Measurements from ENCODE around the gene ANKRD33. TPM values are rescaled to one million over a fixed set of nuclear protein-coding genes. Genes with fewer than 3 reads are reported as not detected.
"Not testable (repeated sequence)": the region's sequence is repeated elsewhere in the genome, so short reads cannot be mapped to it uniquely, and the experiment has no call there.

Gene ANKRD33
- total RNA-seq, 8 experiments from 2014 or later, result 0.05 to 1.00 (median 0.35) TPM; not detected in 2

GRCh38 chr12:51872689-51872981 is 15.3 kb upstream of the ANKRD33 start:
- peaks cover 57 to 60% of the 10 kb centered on the region in 2 donors for H3K4me1 ChIP-seq (replicated peaks in 1 of 2)
- WGBS, 10 experiments, result 84 to 100% (median 96%) methylated on average over 1 to 3 of the region's 3 CpGs
- in situ Hi-C loops (cut with MboI; ENCODE audit: low pct_unique_long_range_greater_than_20kb in 2 of 9, low sequenced_read_pairs in 9 of 9, unreplicated experiment in 9 of 9), result no loop called here
- H3K4me3 ChIP-seq, result no peak overlapping the region
- no peak for ATAC-seq (replicated peaks in 6 of 8)
- H3K27ac ChIP-seq, result peak overlapping the region in 1 of 2 donors; percentile 73

- WGBS, 10 experiments, result 52 to 100% (median 81%) methylated on average over 1 to 4 of the region's 8 CpGs; no CpG with 5 or more reads in 2 of the 10 experiments
- peaks cover 54 to 55% of the 10 kb centered on the region in 2 donors for H3K4me1 ChIP-seq (replicated peaks in 1 of 2)
- in situ Hi-C loops (cut with MboI; ENCODE audit: low pct_unique_long_range_greater_than_20kb in 2 of 9, low sequenced_read_pairs in 9 of 9, unreplicated experiment in 9 of 9), result no loop called here
- H3K27ac ChIP-seq, result no peak overlapping the region
- H3K4me3 ChIP-seq, result no peak overlapping the region
- ATAC-seq (replicated peaks in 6 of 8), result no peak
Observed at GRCh38 chr12:51873251-51873994, 14.5 kb upstream of the ANKRD33 start.

- no peak overlapping the region for H3K27ac ChIP-seq
- H3K4me1 ChIP-seq (replicated peaks in 1 of 2), result peaks cover 48 to 49% of the 10 kb centered on the region in 2 donors
- no peak for ATAC-seq (replicated peaks in 6 of 8)
- WGBS, 10 experiments, result 8 to 80% (median 64%) methylated on average over 1 to 5 of the region's 8 CpGs; no CpG with 5 or more reads in 2 of the 10 experiments
- no peak overlapping the region for H3K4me3 ChIP-seq
- in situ Hi-C loops (cut with MboI; ENCODE audit: low pct_unique_long_range_greater_than_20kb in 2 of 9, low sequenced_read_pairs in 9 of 9, unreplicated experiment in 9 of 9), result no loop called here
Observed at GRCh38 chr12:51874000-51874399, 13.9 kb upstream of the ANKRD33 start.

- Histone ChIP-seq H3K4me3 (no peak overlapping the region), H3K27ac (no peak overlapping the region), H3K4me1 (replicated peaks in 1 of 2) (peaks cover 43 to 46% of the 10 kb centered on the region in 2 donors)
- ATAC-seq (replicated peaks in 6 of 8), result no peak
- in situ Hi-C loops (cut with MboI; ENCODE audit: low pct_unique_long_range_greater_than_20kb in 2 of 9, low sequenced_read_pairs in 9 of 9, unreplicated experiment in 9 of 9), result no loop called here
- 40 to 84% (median 73%) methylated on average over 1 to 4 of the region's 4 CpGs; no CpG with 5 or more reads in 6 of the 10 experiments for WGBS, 10 experiments
Observed at GRCh38 chr12:51874486-51874885, 13.4 kb upstream of the ANKRD33 start.

- H3K4me1 ChIP-seq (replicated peaks in 1 of 2), result peaks cover 4% of the 10 kb centered on the region in 2 donors
- no peak overlapping the region for H3K4me3 ChIP-seq
- in situ Hi-C loops (cut with MboI; ENCODE audit: low pct_unique_long_range_greater_than_20kb in 2 of 9, low sequenced_read_pairs in 9 of 9, unreplicated experiment in 9 of 9), result loop anchor here in 2 of 9 experiments (25.0 kb wide), 3 partner anchors 108 to 467 kb away; partner anchors contain the start of gene SLC4A8 (in 1 of the 2)
- WGBS, 10 experiments, result 67 to 100% (median 91%) methylated on average over 1 to 3 of the region's 3 CpGs
- no peak for ATAC-seq (replicated peaks in 6 of 8)
- no peak overlapping the region for H3K27ac ChIP-seq
Observed at GRCh38 chr12:51879102-51879501, 8.8 kb upstream of the ANKRD33 start.

GRCh38 chr12:51883295-51883694 is 4.6 kb upstream of the ANKRD33 start:
- Histone ChIP-seq H3K27ac (no peak overlapping the region), H3K4me1 (replicated peaks in 1 of 2) (peaks cover 5 to 11% of the 10 kb centered on the region in 2 donors), H3K4me3 (no peak overlapping the region)
- no peak for ATAC-seq (replicated peaks in 6 of 8)
- WGBS, 10 experiments, result 29 to 100% (median 71%) methylated on average over 1 of the region's 1 CpG; no CpG with 5 or more reads in 2 of the 10 experiments
- in situ Hi-C loops (cut with MboI; ENCODE audit: low pct_unique_long_range_greater_than_20kb in 2 of 9, low sequenced_read_pairs in 9 of 9, unreplicated experiment in 9 of 9), result loop anchor here in 2 of 9 experiments (25.0 kb wide), 3 partner anchors 104 to 471 kb away; partner anchors contain the start of gene SLC4A8 (in 1 of the 2)

- Histone ChIP-seq H3K4me1 (replicated peaks in 1 of 2) (peaks cover 5 to 11% of the 10 kb centered on the region in 2 donors), H3K4me3 (no peak overlapping the region), H3K27ac (no peak overlapping the region)
- 54 to 100% (median 76%) methylated on average over 1 to 4 of the region's 4 CpGs; no CpG with 5 or more reads in 1 of the 10 experiments for WGBS, 10 experiments
- in situ Hi-C loops (cut with MboI; ENCODE audit: low pct_unique_long_range_greater_than_20kb in 2 of 9, low sequenced_read_pairs in 9 of 9, unreplicated experiment in 9 of 9), result loop anchor here in 2 of 9 experiments (25.0 kb wide), 3 partner anchors 103 to 472 kb away; partner anchors contain the start of gene SLC4A8 (in 1 of the 2)
- ATAC-seq (replicated peaks in 6 of 8), result no peak
Observed at GRCh38 chr12:51883998-51884675, 3.8 kb upstream of the ANKRD33 start.

- Histone ChIP-seq H3K4me3 (no peak overlapping the region), H3K27ac (no peak overlapping the region), H3K4me1 (replicated peaks in 1 of 2) (peaks cover 5 to 11% of the 10 kb centered on the region in 2 donors)
- 68 to 100% (median 92%) methylated on average over 1 to 9 of the region's 11 CpGs; no CpG with 5 or more reads in 1 of the 10 experiments for WGBS, 10 experiments
- in situ Hi-C loops (cut with MboI; ENCODE audit: low pct_unique_long_range_greater_than_20kb in 2 of 9, low sequenced_read_pairs in 9 of 9, unreplicated experiment in 9 of 9), result loop anchor here in 2 of 9 experiments (25.0 kb wide), 3 partner anchors 103 to 472 kb away; partner anchors contain the start of gene SLC4A8 (in 1 of the 2)
- peak in 1 of 8 experiments; percentile 17 for ATAC-seq (replicated peaks in 6 of 8)
Observed at GRCh38 chr12:51884676-51885229, 3.1 kb upstream of the ANKRD33 start.

- Histone ChIP-seq H3K4me1 (replicated peaks in 1 of 2) (peaks cover 5 to 11% of the 10 kb centered on the region in 2 donors), H3K27ac (peak overlapping the region in 1 of 2 donors; percentile 30)
- not testable (repeated sequence) for H3K4me3 ChIP-seq; ATAC-seq (replicated peaks in 6 of 8)
- in situ Hi-C loops (cut with MboI; ENCODE audit: low pct_unique_long_range_greater_than_20kb in 2 of 9, low sequenced_read_pairs in 9 of 9, unreplicated experiment in 9 of 9), result loop anchor here in 2 of 9 experiments (25.0 kb wide), 3 partner anchors 102 to 473 kb away; partner anchors contain the start of gene SLC4A8 (in 1 of the 2)
- WGBS, 10 experiments, result 43 to 100% (median 82%) methylated on average over 2 to 10 of the region's 10 CpGs; no CpG with 5 or more reads in 3 of the 10 experiments
Observed at GRCh38 chr12:51885294-51886020, 2.4 kb upstream of the ANKRD33 start.

- Histone ChIP-seq H3K4me1 (replicated peaks in 1 of 2) (peaks cover 5 to 11% of the 10 kb centered on the region in 2 donors), H3K4me3 (no peak overlapping the region), H3K27ac (no peak overlapping the region)
- in situ Hi-C loops (cut with MboI; ENCODE audit: low pct_unique_long_range_greater_than_20kb in 2 of 9, low sequenced_read_pairs in 9 of 9, unreplicated experiment in 9 of 9), result loop anchor here in 2 of 9 experiments (25.0 kb wide), 3 partner anchors 101 to 474 kb away; partner anchors contain the start of gene SLC4A8 (in 1 of the 2)
- WGBS, 10 experiments, result 34 to 91% (median 50%) methylated on average over 1 to 8 of the region's 10 CpGs; no CpG with 5 or more reads in 2 of the 10 experiments
- ATAC-seq (replicated peaks in 6 of 8), result peak; percentile 45 to 95 (median 90)
Observed at GRCh38 chr12:51886021-51886710, 1.7 kb upstream of the ANKRD33 start.

GRCh38 chr12:51888316-51889215 is 663 bp downstream of the ANKRD33 start:
- in situ Hi-C loops (cut with MboI; ENCODE audit: low pct_unique_long_range_greater_than_20kb in 2 of 9, low sequenced_read_pairs in 9 of 9, unreplicated experiment in 9 of 9), result loop anchor here in 2 of 9 experiments (25.0 kb wide), 3 partner anchors 99 to 476 kb away; partner anchors contain the start of gene SLC4A8 (in 1 of the 2)
- Histone ChIP-seq H3K4me1 (replicated peaks in 1 of 2) (peaks cover 5 to 11% of the 10 kb centered on the region in 2 donors), H3K4me3 (no peak overlapping the region), H3K27ac (no peak overlapping the region)
- ATAC-seq (replicated peaks in 6 of 8), result peak in 2 of 8 experiments; percentile 8 to 44
- 65 to 100% (median 83%) methylated on average over 1 to 9 of the region's 15 CpGs; no CpG with 5 or more reads in 7 of the 10 experiments for WGBS, 10 experiments

All from motor neuron (in vitro differentiated cells).